Fibroblast of gingiva (primary cell): ENCODE measurements around the gene ILKAP.

Experiments
- DNase-seq: peaks from one replicate; pipeline ENCODE4 v3.0.0-alpha.2; 2011; ENCODE audit warnings: low read depth

The ILKAP gene

GRCh38 chr2:238163481-238164198, 39.9 kb downstream of the ILKAP start:
- DNase-seq, result no peak

GRCh38 chr2:238162846-238163441, 40.6 kb downstream of the ILKAP start:
- DNase-seq, result no peak

GRCh38 chr2:238162251-238162845, 41.1 kb downstream of the ILKAP start:
- no peak for DNase-seq

- no peak for DNase-seq
Measured at GRCh38 chr2:238161291-238162051, 42.0 kb downstream of the ILKAP start.

GRCh38 chr2:238160206-238161129, 43.0 kb downstream of the ILKAP start:
- no peak for DNase-seq

GRCh38 chr2:238159661-238160205, 43.8 kb downstream of the ILKAP start:
- no peak for DNase-seq

- DNase-seq, result no peak
Measured at GRCh38 chr2:238159071-238159539, 44.4 kb downstream of the ILKAP start.

- no peak for DNase-seq
Measured at GRCh38 chr2:238158509-238159070, 44.9 kb downstream of the ILKAP start, which contains the start of gene ERFE. Gene ERFE, plus strand, starts transcription at chr2:238158970. Its CDS starts 38 bp downstream, at chr2:238159008.

GRCh38 chr2:238158018-238158508, 45.4 kb downstream of the ILKAP start:
- no peak for DNase-seq

GRCh38 chr2:238157506-238158017, 45.9 kb downstream of the ILKAP start:
- no peak for DNase-seq

GRCh38 chr2:238155761-238156694, 47.5 kb downstream of the ILKAP start:
- peak; percentile 30 for DNase-seq

- DNase-seq, result peak; percentile 78
Measured at GRCh38 chr2:238155051-238155760, 48.3 kb downstream of the ILKAP start.

- DNase-seq, result no peak
Measured at GRCh38 chr2:238154570-238154969, 48.9 kb downstream of the ILKAP start.

GRCh38 chr2:238152771-238153688, 50.5 kb downstream of the ILKAP start:
- DNase-seq, result peak; percentile 50

GRCh38 chr2:238151628-238152235, 51.8 kb downstream of the ILKAP start:
- no peak for DNase-seq

GRCh38 chr2:238151205-238151604, 52.3 kb downstream of the ILKAP start:
- no peak for DNase-seq

GRCh38 chr2:238150686-238151085, 52.8 kb downstream of the ILKAP start:
- DNase-seq, result no peak
